Stomach (tissue), 4 donors: ENCODE data around the gene SLC38A3.

ENCODE experiments used
- EP300 ChIP-seq: sonication (generic); formaldehyde crosslinking; IDR thresholded peaks from one replicate; pipeline ENCODE4 v1.6.1; 2017; ENCODE audit warnings: antibody characterized with exemption
- POLR2AphosphoS5 ChIP-seq, 3 donors: sonication (generic); formaldehyde crosslinking; IDR thresholded peaks; one replicate each; pipeline ENCODE4 v1.6.1; 2016; ENCODE audit warnings: antibody characterized with exemption in 3 of 3

- TF ChIP-seq EP300 (no peak), POLR2AphosphoS5 (IDR thresholded peaks at IDR 0.05) (peak in 1 of 3 donors; percentile 10)
These were observed 33.4 kb upstream of the SLC38A3 start for GRCh38 chr3:50171540-50172301.
